MCF 10A (cell line): ENCODE results near the gene ICE1. TPM values are rescaled to one million over a fixed set of nuclear protein-coding genes. Genes with fewer than 3 reads are reported as not detected.

Source experiments
- BruUV-seq: library from RNA; stranded (reverse); fragments of 400-500 nt; replicated peaks from 2 replicates; lab custom pipeline; 2021; lab: Mats Ljungman, UMichigan
- CTCF ChIA-PET: fragments of 300-600 bp; sonication (Branson Sonifier 250); formaldehyde crosslinking; extraction: SDS; loops from one replicate; lab custom pipeline; 2021; ENCODE audit warnings: antibody characterized with exemption, inconsistent platforms; lab: Yijun Ruan, JAX
- POLR2A ChIA-PET: fragments of 300-600, 350-650 bp; sonication (Branson Sonifier 250); formaldehyde crosslinking; extraction: SDS; loops from one replicate; lab custom pipeline; 2020; ENCODE audit warnings: antibody characterized with exemption, inconsistent platforms; lab: Yijun Ruan, JAX
- DNase-seq: peaks from one replicate; pipeline ENCODE4 v3.0.0-alpha.2; 2018; ENCODE audit not compliant: unreplicated experiment
- H3K27ac Mint-ChIP-seq: one replicate; pipeline ENCODE4 v1.8.0; 2022; ENCODE audit warnings: mild to moderate bottlenecking, low read depth, mixed read lengths; ENCODE audit not compliant: unreplicated experiment
- H3K27me3 Mint-ChIP-seq: one replicate; pipeline ENCODE4 v1.8.0; 2022; ENCODE audit warnings: mixed read lengths; ENCODE audit not compliant: insufficient read depth, unreplicated experiment
- H3K36me3 Mint-ChIP-seq: one replicate; pipeline ENCODE4 v1.8.0; 2022; ENCODE audit warnings: mild to moderate bottlenecking, moderate library complexity, mixed read lengths; ENCODE audit not compliant: insufficient read depth, unreplicated experiment
- H3K4me1 Mint-ChIP-seq: one replicate; pipeline ENCODE4 v1.8.0; 2022; ENCODE audit warnings: mixed read lengths; ENCODE audit not compliant: insufficient read depth, unreplicated experiment
- H3K4me3 Mint-ChIP-seq: one replicate; pipeline ENCODE4 v1.8.0; 2022; ENCODE audit warnings: mild to moderate bottlenecking, moderate library complexity, mixed read lengths; ENCODE audit not compliant: unreplicated experiment
- H3K9me3 Mint-ChIP-seq: one replicate; pipeline ENCODE4 v1.8.0; 2022; ENCODE audit warnings: mixed read lengths; ENCODE audit not compliant: unreplicated experiment
- CTCF ChIP-seq: fragments of 200-600 bp; IDR thresholded peaks from one replicate; pipeline ENCODE4 v1.8.0; 2022; ENCODE audit warnings: antibody characterized with exemption, mild to moderate bottlenecking; ENCODE audit not compliant: unreplicated experiment
- intact Hi-C: fragments of 100-400 bp; cut with micrococcal nuclease; formaldehyde crosslinking; loops from 2 replicates; pipeline ENCODE4 v1.14.1; 2022
- total RNA-seq: library from RNA; stranded (reverse); gene quantifications from 2 replicates; pipeline ENCODE4 v1.2.3, GENCODE V29; 2022

Gene ICE1
- total RNA-seq, 1 experiment from 2014 or later, result 28.4 TPM

DNA sequence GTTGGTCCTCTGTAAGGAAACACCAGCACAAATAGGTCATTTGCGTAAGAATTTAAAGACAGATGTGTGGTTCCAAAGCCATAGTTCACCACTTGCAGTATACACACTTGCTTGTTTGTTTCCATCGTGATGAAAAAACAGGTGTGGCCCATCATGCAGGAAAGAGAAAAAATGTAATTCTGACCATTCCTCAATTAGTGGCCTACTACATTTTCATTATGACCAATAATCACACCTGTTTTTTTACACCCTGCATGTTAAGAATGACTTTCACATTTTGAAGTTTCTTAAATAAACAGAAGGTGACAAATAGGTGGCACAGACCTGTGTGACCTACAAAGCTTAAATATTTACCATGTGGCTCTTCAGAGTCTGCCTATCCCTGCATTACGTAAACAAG, 2.2 kb upstream of the ICE1 start:
- intact Hi-C loops, result no loop called here
- no TSS peak for BruUV-seq
- TF ChIP-seq CTCF, result no peak
- Mint-ChIP-seq H3K4me1 (peaks cover 17% of the 10 kb centered on the region), H3K36me3 (peaks cover 12% of the 10 kb centered on the region), H3K27ac (no peak overlapping the region), H3K9me3 (no peaks in the 10 kb centered on the region), H3K4me3 (no peak overlapping the region), H3K27me3 (no peaks in the 10 kb centered on the region)
- CTCF ChIA-PET, result interaction anchor here (1.3 to 8.9 kb wide), 12 partner anchors 12 to 1179 kb away, joined by 3 to 139 read pairs (median 10); partner anchors contain the start of gene ADAMTS16
- no peak for DNase-seq
- POLR2A ChIA-PET, result interaction anchor here (0.6 to 2.1 kb wide), 3 partner anchors 270 to 541 kb away, joined by 3 to 9 read pairs (median 3); no protein-coding TSS in a partner anchor

DNA sequence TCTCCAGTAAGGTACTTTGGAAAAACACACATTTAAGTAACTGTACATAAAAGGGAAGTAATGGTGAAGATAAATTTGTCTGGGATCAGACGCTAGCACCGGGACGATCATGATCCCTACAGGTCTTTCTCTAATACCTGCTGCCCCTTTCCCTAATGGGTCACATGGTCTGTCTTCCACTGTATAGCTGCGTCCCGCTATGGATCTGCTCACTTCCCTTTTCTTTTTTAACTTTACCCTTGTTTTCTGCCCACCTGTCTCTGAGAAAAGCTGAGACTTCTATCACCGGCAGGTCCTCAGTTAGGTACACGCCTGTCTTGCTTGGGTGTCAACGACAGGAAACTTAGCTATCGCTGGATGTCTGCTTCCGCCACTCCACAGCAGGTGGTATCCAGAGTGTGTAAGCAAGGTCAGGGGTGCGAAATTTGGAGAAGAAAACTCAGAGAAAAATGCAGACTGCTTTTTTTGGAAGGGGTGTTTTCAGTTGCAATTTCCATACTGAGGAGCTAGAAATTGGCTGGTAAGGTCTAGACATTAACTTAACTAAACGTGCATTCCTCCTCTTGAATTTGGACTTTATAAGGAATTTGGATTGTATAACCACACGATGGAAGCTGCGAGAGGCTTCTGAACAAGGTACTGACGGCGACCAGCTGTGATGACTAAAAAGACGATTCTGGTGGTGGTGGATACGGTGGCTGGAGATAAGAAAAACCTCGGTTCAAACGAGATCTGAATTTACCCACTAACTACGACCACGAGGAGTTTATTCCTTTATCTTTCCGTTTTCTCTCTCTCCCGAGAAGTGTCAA, 1.1 kb upstream of the ICE1 start:
- ChIA-PET CTCF (interaction anchor here (0.5 to 8.9 kb wide), 17 partner anchors 15 to 1295 kb away, joined by 3 to 139 read pairs (median 4); partner anchors contain the start of gene ADAMTS16), POLR2A (interaction anchor here (0.6 to 2.5 kb wide), 14 partner anchors 8 to 737 kb away, joined by 3 to 10 read pairs (median 4); no protein-coding TSS in a partner anchor)
- H3K4me1 Mint-ChIP-seq, result peaks cover 15% of the 10 kb centered on the region
- no peaks in the 10 kb centered on the region for H3K27me3 Mint-ChIP-seq
- DNase-seq, result peak; percentile 3
- BruUV-seq, result TSS peak; percentile 67
- no peak overlapping the region for H3K27ac Mint-ChIP-seq
- no peak for TF ChIP-seq CTCF
- peaks cover 12% of the 10 kb centered on the region for H3K36me3 Mint-ChIP-seq
- H3K9me3 Mint-ChIP-seq, result no peaks in the 10 kb centered on the region
- intact Hi-C loops, result no loop called here
- no peak overlapping the region for H3K4me3 Mint-ChIP-seq

- no TSS peak for BruUV-seq
- no peak for TF ChIP-seq CTCF
- H3K27ac Mint-ChIP-seq, result no peak overlapping the region
- H3K9me3 Mint-ChIP-seq, result no peaks in the 10 kb centered on the region
- peaks cover 16% of the 10 kb centered on the region for H3K4me1 Mint-ChIP-seq
- intact Hi-C loops, result no loop called here
- CTCF ChIA-PET, result interaction anchor here (0.8 to 8.9 kb wide), 5 partner anchors 27 to 544 kb away, joined by 3 to 139 read pairs (median 56); partner anchors contain the start of gene ADAMTS16
- DNase-seq, result peak; percentile 2
- H3K36me3 Mint-ChIP-seq, result peaks cover 11% of the 10 kb centered on the region
- no peak overlapping the region for H3K4me3 Mint-ChIP-seq
- POLR2A ChIA-PET, result interaction anchor here (0.5 to 2.5 kb wide), 11 partner anchors 8 to 1210 kb away, joined by 3 to 10 read pairs (median 4); partner anchors contain the start of genes NSUN2 and SRD5A1
- H3K27me3 Mint-ChIP-seq, result no peaks in the 10 kb centered on the region
These were observed 490 bp downstream of the ICE1 start for GRCh38 chr5:5422819-5423515.
